Lung microvascular endothelial cell (primary cell): ENCODE measurements around the gene MEAK7. TPM values are rescaled to one million over a fixed set of nuclear protein-coding genes. Genes with fewer than 3 reads are reported as not detected.

Experiments
- DNase-seq, 2 donors: peaks; one replicate each; pipeline versions ENCODE4 v3.0.0 to v3.0.0-alpha.2; 2010; ENCODE audit warnings: low read depth in 2 of 2
- total RNA-seq: library from RNA; depleted of rRNA; stranded (reverse); fragments of >200 nt; gene quantifications from 2 replicates; pipeline ENCODE4 v1.2.1, GENCODE V29; 2014

The MEAK7 gene
- total RNA-seq, 1 donor from 2014 or later = 10.7 TPM

DNA sequence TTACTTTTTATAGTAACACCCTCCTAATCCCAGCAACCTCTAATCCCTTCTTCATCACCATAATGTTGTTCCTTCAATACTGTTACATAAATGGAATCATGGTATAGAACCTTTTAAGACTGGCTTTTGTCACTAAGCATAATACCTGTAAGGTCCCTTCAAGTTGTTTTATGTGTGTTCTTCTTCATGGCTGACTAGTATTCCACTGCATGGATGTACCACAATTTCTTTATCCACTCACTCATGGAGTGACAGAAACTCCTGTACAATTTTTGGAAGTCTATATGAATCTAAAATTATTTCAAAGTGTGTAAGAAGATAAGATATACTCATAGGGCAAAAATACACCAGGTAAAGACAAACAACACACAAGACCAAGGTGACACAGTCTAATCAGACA, 36.8 kb downstream of the MEAK7 start:
- no peak for DNase-seq

DNA sequence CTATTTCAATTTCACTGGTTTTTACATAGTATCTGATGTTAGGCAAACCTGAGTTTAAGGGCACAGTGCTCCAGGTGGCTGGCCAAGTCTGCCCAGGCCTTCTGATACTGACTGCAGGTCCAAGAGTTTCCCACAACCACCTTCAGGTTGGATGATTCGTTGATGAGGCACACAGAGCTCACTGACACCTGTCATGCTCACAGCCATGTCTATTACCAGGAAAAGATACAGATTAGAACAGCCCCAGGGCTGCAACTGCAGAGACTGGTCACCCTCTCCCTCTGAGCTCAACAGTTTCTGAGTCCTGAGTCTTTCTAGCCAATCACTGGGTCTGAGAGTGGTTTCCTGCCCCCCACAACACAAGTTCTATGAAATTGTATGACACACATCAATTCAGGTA, 37.2 kb downstream of the MEAK7 start:
- DNase-seq = no peak

GRCh38 chr16:84466692-84467091, 37.8 kb downstream of the MEAK7 start:
- DNase-seq = no peak

DNA sequence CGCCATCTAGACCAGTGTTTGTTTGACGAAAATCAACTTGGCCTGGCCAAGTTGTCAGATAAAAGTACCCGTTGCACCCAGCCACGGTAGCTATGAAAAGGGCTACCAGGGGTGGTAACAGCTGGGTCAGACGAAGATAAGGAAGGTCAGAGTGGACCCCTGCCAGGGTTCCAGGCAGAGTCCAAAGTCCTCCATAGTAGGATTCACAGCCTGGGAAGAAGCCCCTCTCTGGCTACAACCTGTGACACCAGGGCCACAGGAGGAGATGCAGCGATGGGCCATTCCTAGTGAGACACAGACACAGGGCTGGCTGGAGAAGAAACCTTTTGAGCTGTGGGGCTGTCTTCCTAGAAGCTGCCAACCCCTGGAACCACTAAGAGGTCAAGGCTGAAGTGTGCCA, 39.3 kb downstream of the MEAK7 start:
- DNase-seq = no peak

- DNase-seq = no peak
Observed at GRCh38 chr16:84464116-84464515, 40.3 kb downstream of the MEAK7 start.

- DNase-seq = no peak
Observed at GRCh38 chr16:84463221-84463620, 41.2 kb downstream of the MEAK7 start.

DNA sequence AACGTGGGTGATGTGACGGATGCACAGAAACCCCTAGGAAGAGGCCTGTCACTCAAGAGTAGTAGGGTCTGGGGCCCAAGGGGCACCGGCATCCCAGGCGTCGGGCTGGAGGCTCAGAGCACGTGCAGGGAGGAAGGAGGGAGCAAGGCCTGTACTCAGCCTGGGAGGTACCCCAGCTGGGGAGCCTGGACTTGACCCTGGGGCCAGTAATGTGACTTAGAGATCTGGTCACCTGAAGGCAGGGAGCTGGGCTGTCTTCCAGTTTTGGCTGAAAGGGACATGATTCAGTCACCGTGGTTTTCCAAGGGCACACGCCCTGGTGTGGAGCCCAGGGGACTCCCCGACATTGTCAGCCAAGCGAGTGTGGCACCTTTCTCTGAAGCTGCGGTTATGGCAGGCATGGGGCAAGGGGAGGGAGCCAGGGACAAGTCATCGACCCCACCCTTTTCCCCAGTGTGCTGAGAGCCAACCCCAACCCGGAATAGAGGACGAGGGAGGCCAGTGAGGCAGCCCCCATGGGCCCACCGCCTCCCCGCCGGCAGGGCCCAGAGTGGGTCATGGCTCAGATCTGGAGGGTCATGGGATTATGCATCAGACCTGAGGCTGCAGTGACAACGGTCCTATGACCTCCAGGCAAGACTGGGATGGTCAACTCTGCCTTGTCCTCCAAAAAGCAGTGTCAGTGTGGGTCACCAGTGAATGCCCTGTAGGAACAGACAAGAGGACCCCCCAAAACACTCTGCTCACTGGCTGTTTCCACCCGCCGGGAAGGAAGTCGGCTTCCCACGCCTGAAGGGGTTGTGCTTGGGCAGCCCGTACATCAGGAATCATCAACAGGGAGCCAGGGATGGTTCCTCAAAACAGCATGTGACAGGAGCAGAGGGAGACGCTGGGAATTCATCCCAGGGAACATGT, 41.9 kb downstream of the MEAK7 start:
- DNase-seq = no peak

DNA sequence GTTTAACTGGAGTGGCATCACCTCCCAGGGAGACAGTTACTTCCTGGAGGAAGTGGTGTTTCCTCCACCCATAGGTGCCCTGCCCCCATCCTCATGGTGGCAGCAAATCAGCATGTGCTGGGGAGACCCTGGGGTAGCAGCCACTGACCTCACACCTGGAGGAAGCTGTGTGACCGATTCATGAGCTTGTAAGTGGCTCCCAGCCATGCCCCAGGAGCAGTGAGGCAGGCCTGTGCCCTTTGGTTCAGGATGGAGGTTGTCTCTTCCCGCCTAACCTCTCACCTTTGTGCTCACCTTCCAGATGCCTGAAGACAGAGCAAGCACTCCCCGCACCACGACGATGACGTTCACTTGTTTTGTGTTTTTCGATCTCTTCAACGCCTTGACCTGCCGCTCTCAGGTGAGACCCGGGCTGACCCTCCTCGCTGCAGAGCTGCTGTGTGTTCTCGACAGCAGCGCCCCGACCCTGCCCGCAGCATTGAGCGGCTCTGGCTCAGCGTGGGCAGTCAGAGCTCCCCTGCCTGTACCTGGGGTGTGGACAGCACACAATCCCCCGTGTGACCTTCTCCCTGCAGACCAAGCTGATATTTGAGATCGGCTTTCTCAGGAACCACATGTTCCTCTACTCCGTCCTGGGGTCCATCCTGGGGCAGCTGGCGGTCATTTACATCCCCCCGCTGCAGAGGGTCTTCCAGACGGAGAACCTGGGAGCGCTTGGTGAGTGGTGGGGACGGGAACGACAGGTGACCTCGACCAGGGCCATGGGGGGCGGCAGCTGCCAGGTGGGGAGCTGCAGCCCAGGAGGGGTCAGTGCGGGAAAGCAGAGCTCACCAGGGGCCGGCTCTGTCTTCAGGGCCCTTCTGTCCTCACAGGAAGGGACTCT, 42.8 kb downstream of the MEAK7 start:
- no peak for DNase-seq

DNA sequence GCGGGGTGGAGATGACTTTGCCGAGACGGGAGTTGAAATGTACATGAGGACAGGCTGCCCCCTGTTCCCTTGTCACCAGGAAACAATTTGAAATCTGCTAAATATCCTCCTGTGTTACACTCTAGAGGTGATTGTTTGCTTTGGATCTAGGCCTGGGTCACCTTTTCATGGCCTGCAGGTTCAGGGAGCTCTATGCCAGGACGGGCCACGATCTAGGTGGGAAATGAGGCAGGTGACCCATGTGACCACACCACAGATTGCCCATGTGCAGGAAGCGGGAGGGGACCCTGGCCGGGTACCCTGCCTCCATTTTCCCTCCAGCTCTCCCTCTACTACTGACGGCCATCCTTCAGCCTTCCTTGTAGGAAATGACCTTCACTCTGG, 43.4 kb downstream of the MEAK7 start:
- peak in 1 of 2 donors; percentile 4 for DNase-seq

DNA sequence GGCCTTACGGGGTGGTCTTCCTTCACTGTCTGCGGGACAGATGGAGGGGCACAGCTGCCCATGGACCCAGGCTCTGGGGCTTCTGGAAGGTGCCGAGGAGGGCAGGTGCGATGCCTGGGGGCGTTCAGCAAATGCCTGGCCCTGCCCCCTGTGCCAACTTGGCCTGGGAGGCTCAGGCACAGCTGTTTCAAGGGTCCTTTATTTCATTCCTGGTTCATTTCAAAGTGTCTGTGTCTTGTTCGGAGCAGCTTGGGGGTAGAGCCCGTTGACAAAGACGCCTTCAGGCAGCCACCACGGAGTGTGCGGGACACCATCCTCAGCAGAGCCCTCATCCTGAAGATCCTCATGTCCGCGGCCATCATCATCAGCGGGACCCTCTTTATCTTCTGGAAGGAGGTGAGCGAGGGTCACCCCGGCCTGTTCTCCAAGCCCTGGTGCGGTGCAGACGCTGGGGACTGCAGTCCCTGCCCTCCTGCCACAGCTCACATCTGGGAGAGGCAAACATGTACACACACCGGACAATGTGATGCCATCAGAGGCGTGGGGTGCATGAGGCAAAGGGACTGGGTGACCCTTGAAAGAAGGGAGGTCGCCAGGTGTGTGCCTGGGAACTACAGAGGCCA, 43.9 kb downstream of the MEAK7 start:
- no peak for DNase-seq

DNA sequence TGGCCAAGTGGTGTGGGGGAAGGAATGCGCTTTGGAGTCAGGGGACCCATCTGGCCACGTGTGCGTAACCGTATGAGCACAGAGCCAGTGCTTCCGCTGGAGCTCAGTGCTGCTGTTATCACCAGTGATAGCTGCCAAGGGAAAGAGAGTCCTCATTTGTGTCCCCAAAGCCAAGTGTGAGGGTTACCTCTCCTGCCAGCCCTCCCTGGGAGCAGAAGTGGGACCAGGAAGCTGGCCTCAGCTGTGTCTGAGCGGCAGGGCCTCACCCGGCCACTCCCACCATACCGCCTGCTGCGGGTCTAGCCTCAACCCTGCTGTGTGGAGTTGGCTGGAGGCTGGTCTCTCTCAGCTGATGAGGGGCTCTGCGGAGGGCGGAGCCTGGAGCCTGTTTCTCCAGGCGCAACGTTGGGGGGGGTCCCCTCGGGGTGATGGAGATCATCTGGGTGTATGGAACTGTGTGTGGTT, 44.5 kb downstream of the MEAK7 start:
- DNase-seq = no peak

DNA sequence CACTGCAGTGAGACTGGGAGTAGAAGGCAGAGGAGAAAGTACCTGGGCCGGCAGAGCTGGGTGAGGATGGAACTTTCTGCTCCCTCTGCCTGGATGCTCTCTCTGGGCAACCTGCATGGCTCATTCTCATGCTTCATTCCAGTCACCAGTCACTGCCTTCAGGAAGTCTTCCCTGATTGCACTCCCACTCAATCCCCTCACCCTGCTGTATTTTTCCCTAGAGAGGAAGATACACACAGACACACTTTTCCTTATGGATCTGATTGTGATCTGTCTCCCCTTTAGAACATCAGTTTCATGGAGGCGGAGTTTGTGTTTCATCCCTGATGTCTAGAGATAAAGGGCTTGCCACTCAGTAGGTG, 44.9 kb downstream of the MEAK7 start:
- no peak for DNase-seq

GRCh38 chr16:84458606-84459532, 45.6 kb downstream of the MEAK7 start:
- DNase-seq = no peak

DNA sequence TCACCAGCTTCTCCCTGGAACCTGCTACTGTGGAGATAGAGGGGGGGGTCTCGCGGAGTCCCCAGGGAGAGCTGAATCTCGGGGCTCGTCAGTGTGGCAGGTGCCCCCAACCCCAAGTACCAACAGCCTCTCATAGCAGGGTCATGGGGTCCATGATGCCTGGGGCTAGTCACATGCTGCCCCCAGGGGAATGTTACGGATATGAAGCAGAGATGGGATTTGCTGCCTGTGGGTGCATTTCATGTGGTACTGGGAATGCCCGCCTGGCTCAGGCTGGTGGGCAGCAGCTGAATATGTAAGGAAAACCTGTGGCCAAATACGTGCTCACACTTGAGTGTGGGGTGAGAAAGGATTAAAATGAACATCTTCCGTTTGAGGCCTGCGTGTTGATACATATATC, 49.4 kb downstream of the MEAK7 start:
- DNase-seq = no peak

Other genes with a start within 250 kb of the MEAK7 start
- gene WFDC1, start 209.8 kb downstream of the MEAK7 start, total RNA-seq = not detected in 2 replicates
- gene ATP2C2, start 136.1 kb downstream of the MEAK7 start, total RNA-seq = under 0.01 TPM in 1 of 2 replicates, not detected in the other
- 107 and 116 TPM in 2 replicates for gene COTL1, start 113.4 kb upstream of the MEAK7 start, total RNA-seq
- gene KLHL36, start 143.9 kb upstream of the MEAK7 start, total RNA-seq = 33.1 and 49.8 TPM in 2 replicates
- gene USP10, start 195.3 kb upstream of the MEAK7 start, total RNA-seq = 27.0 and 39.3 TPM in 2 replicates